B cell (primary cell): Measurements from ENCODE around the gene ANKRD65.

ENCODE experiments used
- EZH2 ChIP-seq: IDR thresholded peaks from 2 replicates; pipeline ENCODE4 v1.6.1; 2012; ENCODE audit warnings: borderline replicate concordance, low read depth, mild to moderate bottlenecking, moderate library complexity, low read length; ENCODE audit not compliant: insufficient read depth, poor library complexity, severe bottlenecking
- TF ChIP-seq, protein P1 (sequence below): fragments of 200-600 bp; IDR thresholded peaks from one replicate; pipeline ENCODE4 v1.8.0; 2022; ENCODE audit warnings: antibody characterized with exemption, mild to moderate bottlenecking

DNA sequence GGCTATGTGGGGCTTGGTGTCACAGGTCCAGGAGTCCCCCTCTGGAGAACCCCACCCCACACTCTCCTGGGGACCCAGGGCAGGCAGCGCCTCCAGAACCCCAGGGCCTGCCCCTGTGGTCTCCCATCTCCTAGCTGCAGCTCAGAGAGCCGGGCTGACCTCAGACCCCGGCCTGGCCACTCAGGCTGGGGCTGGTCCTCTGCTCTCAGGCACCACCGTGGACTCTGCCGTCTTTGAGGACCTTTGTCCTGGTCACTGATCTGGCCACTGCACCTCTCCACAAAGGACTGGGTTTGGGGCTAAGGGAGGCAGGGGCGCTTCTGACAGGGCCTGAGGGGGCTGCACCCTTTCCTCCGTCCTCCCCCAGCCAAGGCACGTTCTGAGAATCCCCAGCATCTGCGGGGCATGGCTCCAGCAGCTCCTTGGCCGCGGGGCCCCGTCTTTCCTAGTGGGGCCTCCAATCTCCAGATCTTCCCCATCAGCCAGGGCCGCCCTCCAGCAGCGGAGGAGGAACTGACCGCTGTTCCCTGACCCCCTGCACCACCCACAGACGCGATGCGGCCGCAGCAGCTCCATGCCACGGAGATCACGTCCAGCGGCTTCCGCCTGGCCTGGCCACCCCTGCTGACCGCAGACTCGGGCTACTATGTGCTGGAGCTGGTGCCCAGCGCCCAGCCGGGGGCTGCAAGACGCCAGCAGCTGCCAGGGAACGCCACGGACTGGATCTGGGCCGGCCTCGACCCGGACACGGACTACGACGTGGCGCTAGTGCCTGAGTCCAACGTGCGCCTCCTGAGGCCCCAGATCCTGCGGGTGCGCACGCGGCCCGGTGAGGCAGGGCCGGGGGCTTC is 17.7 kb upstream of the ANKRD65 start:
- TF ChIP-seq, protein P1, sequence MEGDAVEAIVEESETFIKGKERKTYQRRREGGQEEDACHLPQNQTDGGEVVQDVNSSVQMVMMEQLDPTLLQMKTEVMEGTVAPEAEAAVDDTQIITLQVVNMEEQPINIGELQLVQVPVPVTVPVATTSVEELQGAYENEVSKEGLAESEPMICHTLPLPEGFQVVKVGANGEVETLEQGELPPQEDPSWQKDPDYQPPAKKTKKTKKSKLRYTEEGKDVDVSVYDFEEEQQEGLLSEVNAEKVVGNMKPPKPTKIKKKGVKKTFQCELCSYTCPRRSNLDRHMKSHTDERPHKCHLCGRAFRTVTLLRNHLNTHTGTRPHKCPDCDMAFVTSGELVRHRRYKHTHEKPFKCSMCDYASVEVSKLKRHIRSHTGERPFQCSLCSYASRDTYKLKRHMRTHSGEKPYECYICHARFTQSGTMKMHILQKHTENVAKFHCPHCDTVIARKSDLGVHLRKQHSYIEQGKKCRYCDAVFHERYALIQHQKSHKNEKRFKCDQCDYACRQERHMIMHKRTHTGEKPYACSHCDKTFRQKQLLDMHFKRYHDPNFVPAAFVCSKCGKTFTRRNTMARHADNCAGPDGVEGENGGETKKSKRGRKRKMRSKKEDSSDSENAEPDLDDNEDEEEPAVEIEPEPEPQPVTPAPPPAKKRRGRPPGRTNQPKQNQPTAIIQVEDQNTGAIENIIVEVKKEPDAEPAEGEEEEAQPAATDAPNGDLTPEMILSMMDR = no peak
- no peak for TF ChIP-seq EZH2
